Right lobe of liver (tissue), 4 donors: Measurements from ENCODE around the gene R3HDM4.

Experiments
- POLR2A ChIP-seq: fragments of 450-650 bp; IDR thresholded peaks from one replicate; pipeline ENCODE4 v1.6.1; 2017; ENCODE audit warnings: antibody characterized with exemption, mild to moderate bottlenecking
- TF ChIP-seq, protein P1 (sequence below), 4 donors: fragments of 200-600 bp in 3 of 4; fragments of 450-650 bp in 1 of 4; IDR thresholded peaks; one replicate each; pipeline versions ENCODE4 v1.5.1 to v1.8.0; 2016 to 2022; ENCODE audit warnings: antibody characterized with exemption in 4 of 4, mild to moderate bottlenecking in 2 of 4
- donor health status: DM: no; HTN: no; CAD: no.
- donor health status: DM: no; HTN: no; CAD: no.
- donor health status: DM: no; HTN: yes; CAD: no.

DNA sequence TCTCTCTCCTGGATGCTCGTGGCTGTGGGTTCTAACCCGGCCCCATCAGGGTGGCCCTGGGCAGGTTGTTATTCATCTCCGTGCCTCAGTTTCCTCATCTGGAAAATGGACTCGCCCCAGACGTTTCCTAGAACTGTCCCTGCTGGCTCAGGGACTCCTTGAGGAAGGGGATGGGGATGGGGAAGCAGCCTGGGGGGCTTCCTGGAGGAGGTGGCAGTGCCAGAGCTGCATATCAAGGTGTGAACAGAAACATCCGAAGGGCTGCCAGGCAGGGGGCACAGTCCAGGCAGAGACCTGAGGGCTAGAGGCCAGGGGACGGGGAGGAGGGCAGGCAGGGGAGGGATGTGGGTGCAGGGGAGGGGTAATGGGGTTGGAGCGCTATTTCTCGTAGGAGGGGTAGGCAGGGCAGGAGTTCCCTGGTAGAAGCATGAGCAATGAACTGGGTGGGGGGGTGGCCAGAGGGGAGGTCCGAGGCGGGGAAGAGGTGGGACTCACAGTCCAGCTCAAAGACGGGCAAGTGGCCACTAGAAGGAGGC lies 64.6 kb downstream of the R3HDM4 start:
- TF ChIP-seq, protein P1, sequence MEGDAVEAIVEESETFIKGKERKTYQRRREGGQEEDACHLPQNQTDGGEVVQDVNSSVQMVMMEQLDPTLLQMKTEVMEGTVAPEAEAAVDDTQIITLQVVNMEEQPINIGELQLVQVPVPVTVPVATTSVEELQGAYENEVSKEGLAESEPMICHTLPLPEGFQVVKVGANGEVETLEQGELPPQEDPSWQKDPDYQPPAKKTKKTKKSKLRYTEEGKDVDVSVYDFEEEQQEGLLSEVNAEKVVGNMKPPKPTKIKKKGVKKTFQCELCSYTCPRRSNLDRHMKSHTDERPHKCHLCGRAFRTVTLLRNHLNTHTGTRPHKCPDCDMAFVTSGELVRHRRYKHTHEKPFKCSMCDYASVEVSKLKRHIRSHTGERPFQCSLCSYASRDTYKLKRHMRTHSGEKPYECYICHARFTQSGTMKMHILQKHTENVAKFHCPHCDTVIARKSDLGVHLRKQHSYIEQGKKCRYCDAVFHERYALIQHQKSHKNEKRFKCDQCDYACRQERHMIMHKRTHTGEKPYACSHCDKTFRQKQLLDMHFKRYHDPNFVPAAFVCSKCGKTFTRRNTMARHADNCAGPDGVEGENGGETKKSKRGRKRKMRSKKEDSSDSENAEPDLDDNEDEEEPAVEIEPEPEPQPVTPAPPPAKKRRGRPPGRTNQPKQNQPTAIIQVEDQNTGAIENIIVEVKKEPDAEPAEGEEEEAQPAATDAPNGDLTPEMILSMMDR (IDR thresholded peaks at IDR 0.05) = no peak
- no peak for TF ChIP-seq POLR2A
